ENCODE results near the gene GOLIM4.
"Not testable (repeated sequence)": the region's sequence is repeated elsewhere in the genome, so short reads cannot be mapped to it uniquely, and the experiment has no call there.

Gene GOLIM4

DNA sequence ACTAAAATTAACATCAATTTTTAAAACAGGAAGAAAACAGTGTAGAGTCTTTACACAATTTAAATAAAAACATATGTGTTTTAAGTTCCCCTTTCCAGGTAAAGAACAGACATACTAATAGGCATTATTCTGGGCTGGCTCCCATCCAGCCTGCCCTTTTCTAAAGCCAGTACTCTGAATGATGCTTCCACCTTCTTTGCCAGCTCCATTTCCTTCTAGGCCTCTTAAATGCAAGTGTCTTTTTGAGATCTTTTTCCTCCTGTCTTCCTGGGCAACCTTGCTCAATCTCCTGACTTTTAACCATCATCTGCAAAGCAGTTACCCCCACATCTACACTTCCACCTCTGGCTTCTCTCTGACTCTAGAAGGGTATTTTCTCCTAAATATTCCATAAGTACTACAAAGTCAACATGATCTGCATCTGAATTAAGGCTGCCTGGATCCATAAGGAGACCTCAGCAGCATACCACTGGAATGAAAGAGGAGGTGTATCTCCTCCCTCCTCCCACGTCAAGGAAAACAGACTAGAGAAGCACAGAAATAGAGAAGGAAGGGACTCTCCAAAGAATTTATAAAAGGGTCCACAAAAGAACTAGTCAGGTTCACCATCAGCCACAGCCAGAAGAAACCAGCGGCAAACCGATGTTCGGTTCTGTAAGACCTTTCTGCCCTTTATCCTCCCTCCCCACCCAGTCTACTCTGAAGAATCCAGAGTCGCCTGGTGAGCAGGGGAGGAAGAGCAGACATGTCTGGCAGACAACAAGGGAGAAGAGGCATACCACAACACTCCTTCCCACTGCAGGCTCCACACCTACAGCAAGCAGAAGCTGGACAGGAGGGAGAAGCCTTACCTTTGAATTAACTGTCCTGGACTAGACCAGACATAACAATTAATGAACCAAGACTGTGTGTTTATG lies 47.1 kb downstream of the GOLIM4 start:
- DNase-seq (ENCODE audit: low read depth in 1 of 2, low spot score in 1 of 2): no peak

DNA sequence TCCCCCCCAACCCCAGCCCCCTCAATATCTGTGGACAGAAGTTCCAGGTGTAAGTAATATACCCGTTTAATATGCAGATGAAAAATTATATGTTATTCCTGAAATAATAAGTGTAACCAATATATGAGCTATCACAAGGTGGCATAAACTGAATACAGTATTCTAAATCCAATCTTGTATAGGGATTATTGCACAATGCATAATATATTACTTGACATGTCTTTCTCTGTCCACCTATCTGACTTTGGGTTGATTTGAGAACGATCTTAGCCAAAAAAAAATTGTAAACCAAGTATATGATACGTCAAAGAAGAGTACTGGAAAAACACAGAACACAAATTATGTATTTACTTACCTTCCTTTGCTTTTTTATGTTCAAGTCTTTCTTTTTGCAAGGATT lies 47.8 kb downstream of the GOLIM4 start:
- no peak for DNase-seq (ENCODE audit: low read depth in 1 of 2, low spot score in 1 of 2)

- DNase-seq (ENCODE audit: low read depth in 1 of 2, low spot score in 1 of 2): no peak
Observed at GRCh38 chr3:168047190-168047795, 48.4 kb downstream of the GOLIM4 start.

GRCh38 chr3:168044049-168044448 lies 51.7 kb downstream of the GOLIM4 start:
- no peak for DNase-seq (ENCODE audit: low read depth in 1 of 2, low spot score in 1 of 2)

DNA sequence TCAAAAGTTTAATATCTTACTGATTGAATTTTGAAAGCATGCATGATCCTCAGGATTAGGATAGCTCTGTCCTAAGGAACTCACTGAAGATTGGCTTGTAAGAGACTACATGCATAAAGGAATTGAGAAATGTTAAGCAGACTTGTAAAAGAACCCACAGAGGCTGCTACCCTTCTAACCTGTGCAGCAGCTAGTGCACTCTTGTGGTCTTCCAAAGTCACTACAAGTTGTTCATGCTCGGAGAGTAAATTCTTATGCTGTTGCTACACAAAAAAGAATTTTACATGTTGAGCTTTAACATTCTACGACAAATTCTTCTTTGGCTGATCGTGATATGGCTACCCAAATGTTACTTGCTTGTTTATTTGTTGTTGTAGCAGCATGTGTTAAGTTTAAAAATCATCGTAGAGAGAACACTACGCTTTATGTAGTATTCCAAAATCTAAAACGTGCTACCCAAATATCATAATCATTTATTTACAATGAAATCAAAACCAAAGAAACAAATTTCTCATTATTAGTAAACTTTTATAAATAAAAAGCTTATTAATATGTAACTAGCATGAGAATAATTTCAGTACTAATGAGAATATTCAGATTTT lies 55.0 kb downstream of the GOLIM4 start:
- no peak for DNase-seq (ENCODE audit: low read depth in 1 of 2, low spot score in 1 of 2)

- DNase-seq (ENCODE audit: low read depth in 1 of 2, low spot score in 1 of 2): no peak
Observed at GRCh38 chr3:168037020-168037419, 58.7 kb downstream of the GOLIM4 start.

DNA sequence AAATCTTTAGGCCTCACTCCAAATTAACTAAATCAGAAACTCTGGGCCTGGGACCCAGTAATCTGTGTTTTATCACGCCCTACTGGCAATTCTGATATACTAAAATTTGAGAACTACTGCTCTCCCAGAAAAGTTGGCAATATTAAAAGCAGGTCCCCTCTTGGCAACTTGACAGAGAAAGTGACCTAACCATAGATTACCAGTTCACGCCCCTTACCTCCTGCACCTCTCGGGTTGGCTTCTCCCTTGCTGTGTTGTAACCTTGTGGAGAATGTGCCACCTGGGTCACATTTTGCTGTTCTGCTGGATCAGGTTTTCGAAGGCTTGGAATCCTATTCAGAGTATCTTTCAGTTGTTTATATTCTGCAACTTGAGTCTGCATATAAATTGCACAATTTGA lies 59.1 kb downstream of the GOLIM4 start:
- no peak for DNase-seq (ENCODE audit: low read depth in 1 of 2, low spot score in 1 of 2)

GRCh38 chr3:168034152-168034928 lies 61.4 kb downstream of the GOLIM4 start:
- no peak for DNase-seq (ENCODE audit: low read depth in 1 of 2, low spot score in 1 of 2)

- DNase-seq (ENCODE audit: low read depth in 1 of 2, low spot score in 1 of 2): no peak
Observed at GRCh38 chr3:168030577-168030976, 65.1 kb downstream of the GOLIM4 start.

DNA sequence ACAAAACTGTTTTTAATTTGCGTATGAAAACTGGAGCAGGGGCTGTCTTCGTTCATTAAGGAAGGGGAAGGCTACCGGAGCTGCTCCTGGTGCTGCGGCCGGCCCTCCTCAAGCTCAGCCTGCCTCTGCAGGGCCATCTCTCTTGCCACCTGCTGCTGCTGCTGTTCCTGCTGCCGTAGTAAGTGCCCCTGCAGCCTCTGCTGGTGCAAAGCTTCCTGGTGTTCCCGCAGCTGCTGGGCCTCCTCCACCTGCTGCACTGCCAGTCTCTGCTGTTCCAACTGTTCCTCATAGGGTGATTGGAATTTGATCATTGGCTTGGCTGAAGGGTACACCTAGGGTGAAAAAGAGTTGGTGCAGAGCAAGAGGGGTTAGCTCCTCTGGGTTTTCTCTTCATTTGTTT lies 66.0 kb downstream of the GOLIM4 start:
- no peak for DNase-seq (ENCODE audit: low read depth in 1 of 2, low spot score in 1 of 2)

- no peak for DNase-seq (ENCODE audit: low read depth in 1 of 2, low spot score in 1 of 2)
Observed at GRCh38 chr3:168028086-168028485, 67.6 kb downstream of the GOLIM4 start.

GRCh38 chr3:168026764-168027163 lies 69.0 kb downstream of the GOLIM4 start:
- DNase-seq (ENCODE audit: low read depth in 1 of 2, low spot score in 1 of 2): no peak

DNA sequence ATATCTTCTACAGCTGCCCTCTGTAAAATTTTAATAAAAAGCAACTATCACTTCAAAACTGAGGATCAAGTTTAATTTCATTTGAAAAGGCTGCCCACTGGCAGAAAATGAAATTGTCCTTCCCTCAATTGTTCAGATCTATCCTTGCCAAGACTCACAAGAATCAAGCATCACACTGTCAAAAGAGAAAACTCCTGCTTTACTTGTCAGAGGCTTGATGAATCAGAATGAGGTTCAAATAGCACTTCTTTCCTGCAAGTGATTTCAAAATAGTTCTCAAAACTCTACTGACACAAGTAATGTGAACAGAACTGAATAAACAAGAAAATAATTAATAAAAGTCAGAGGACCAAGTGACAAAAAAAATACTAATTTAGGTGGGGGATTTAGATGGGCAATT lies 70.6 kb downstream of the GOLIM4 start:
- no peak for DNase-seq (ENCODE audit: low read depth in 1 of 2, low spot score in 1 of 2)

DNA sequence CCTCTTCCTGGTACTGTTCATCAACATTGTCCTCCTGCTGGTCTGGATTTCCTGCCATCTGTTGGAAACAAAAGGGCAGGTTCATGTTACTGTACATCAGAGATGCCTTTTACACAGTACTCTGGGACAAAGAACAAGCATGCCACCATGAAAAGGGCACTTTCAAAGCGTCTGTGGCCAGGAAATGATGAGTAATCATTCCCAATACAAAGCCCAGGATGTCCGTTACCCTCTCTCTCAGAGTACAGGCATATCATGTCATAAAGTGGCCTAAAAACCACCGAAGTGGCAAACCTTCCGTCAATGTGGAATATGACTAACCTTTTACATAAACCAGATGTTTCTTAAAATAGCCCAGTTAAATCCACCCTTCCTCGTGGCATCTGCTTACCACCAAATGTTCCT lies 71.2 kb downstream of the GOLIM4 start:
- no peak for DNase-seq (ENCODE audit: low read depth in 1 of 2, low spot score in 1 of 2)

GRCh38 chr3:168021737-168022450 lies 73.8 kb downstream of the GOLIM4 start:
- no peak for DNase-seq (ENCODE audit: low read depth in 1 of 2, low spot score in 1 of 2)

DNA sequence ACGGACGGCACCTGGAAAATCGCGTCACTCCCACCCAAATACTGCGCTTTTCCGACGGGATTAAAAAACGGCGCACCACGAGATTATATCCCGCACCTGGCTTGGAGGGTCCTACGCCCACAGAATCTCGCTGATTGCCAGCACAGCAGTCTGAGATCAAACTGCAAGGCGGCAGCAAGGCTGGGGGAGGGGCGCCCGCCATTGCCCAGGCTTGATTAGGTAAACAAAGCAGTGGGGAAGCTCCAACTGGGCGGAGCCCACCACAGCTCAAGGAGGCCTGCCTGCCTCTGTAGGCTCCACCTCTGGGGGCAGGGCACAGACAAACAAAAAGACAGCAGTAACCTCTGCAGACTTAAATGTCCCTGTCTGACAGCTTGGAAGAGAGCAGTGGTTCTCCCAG lies 84.4 kb downstream of the GOLIM4 start:
- not testable (repeated sequence) for DNase-seq (ENCODE audit: low read depth in 1 of 2, low spot score in 1 of 2)

GRCh38 chr3:168006584-168006983 lies 89.1 kb downstream of the GOLIM4 start:
- no peak for DNase-seq (ENCODE audit: low read depth in 1 of 2, low spot score in 1 of 2)

GRCh38 chr3:168003911-168004310 lies 91.8 kb downstream of the GOLIM4 start:
- DNase-seq (ENCODE audit: low read depth in 1 of 2, low spot score in 1 of 2): no peak

- DNase-seq (ENCODE audit: low read depth in 1 of 2, low spot score in 1 of 2): no peak
Observed at GRCh38 chr3:168002786-168003368, 92.8 kb downstream of the GOLIM4 start.

GRCh38 chr3:168001244-168001643 lies 94.5 kb downstream of the GOLIM4 start:
- no peak for DNase-seq (ENCODE audit: low read depth in 1 of 2, low spot score in 1 of 2)
